Testis (tissue), 2 donors: ENCODE measurements around the gene SPDL1.

Experiments used
- CTCF ChIP-seq, 3 experiments: fragments of 450-650 bp in 2 of 3; fragments of 200-600 bp in 1 of 3; sonication (generic) in 1 of 3; IDR thresholded peaks; one replicate each; pipeline ENCODE4 v1.5.1; 2016 to 2019; ENCODE audit warnings: antibody characterized with exemption in 3 of 3, mild to moderate bottlenecking in 2 of 3, moderate library complexity in 1 of 3
- POLR2A ChIP-seq: fragments of 450-650 bp; IDR thresholded peaks from one replicate; pipeline ENCODE4 v1.6.1; 2017; ENCODE audit warnings: antibody characterized with exemption, mild to moderate bottlenecking, moderate library complexity

GRCh38 chr5:169647566-169647965, 64.0 kb downstream of the SPDL1 start:
- TF ChIP-seq POLR2A: no peak
- no peak for TF ChIP-seq CTCF (IDR thresholded peaks at IDR 0.05)
